ENCODE measurements around the gene CCDC169. TPM values are rescaled to one million over a fixed set of nuclear protein-coding genes. Genes with fewer than 3 reads are reported as not detected.

Gene CCDC169
- total RNA-seq, 4 donors from 2014 or later, result not detected

GRCh38 chr13:36344173-36344572 lies 46.6 kb upstream of the CCDC169 start:
- no peaks in the 10 kb centered on the region for H3K9me3 ChIP-seq
- peaks cover 0 to 5% (median 2%) of the 10 kb centered on the region in 4 donors for H3K4me1 ChIP-seq
- H3K4me3 ChIP-seq, result no peak overlapping the region
- H3K27ac ChIP-seq, result no peak overlapping the region
- no peaks in the 10 kb centered on the region for H3K36me3 ChIP-seq
- TF ChIP-seq POLR2A (IDR thresholded peaks at IDR 0.05) (no peak), CTCF (IDR thresholded peaks at IDR 0.05) (no peak)
- no peaks in the 10 kb centered on the region for H3K27me3 ChIP-seq
- no peak for DNase-seq

DNA sequence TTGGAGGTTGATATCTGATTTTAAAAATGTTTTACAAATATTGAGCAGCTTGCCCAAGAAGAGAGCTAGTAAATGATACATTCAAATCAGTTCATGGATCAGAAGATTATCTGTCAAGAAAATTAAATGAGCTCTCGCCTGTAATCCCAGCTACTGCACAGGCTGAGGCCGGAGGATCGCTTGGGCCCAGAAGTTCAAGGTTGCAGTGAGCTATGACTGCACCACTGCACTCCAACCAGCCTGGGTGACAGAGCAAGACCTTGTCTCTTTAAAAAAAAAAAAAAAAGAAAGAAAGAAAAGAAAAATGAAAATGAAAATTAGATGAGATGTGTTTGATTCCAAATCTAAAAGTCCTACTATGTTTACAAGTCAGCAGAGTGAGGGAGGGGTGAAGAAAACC lies 46.2 kb upstream of the CCDC169 start:
- no peak overlapping the region for H3K27ac ChIP-seq
- no peaks in the 10 kb centered on the region for H3K27me3 ChIP-seq
- H3K36me3 ChIP-seq, result no peaks in the 10 kb centered on the region
- no peak for TF ChIP-seq CTCF (IDR thresholded peaks at IDR 0.05)
- TF ChIP-seq POLR2A (IDR thresholded peaks at IDR 0.05), result no peak
- H3K4me3 ChIP-seq, result no peak overlapping the region
- H3K4me1 ChIP-seq, result peaks cover 0 to 5% (median 2%) of the 10 kb centered on the region in 4 donors
- no peak for DNase-seq
- no peaks in the 10 kb centered on the region for H3K9me3 ChIP-seq

DNA sequence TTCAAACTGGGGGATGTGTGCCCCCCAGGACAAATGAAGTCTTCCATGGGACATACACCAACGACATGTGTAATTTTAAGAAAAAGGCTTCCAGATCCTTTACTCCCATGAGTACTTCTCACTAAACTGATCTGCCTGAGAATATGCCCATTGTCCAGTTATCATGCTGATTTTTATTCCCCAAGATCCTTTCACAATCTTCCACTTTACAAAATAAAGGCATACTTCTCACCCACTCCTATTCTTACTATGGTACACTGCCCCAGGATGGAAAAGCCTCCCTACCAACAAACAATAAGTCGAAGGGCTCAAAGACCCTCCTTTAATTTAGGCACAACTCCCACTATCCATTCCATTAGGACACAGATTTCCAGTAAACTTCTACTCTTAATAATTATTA lies 45.1 kb upstream of the CCDC169 start:
- Histone ChIP-seq H3K4me1 (peaks cover 0 to 5% (median 2%) of the 10 kb centered on the region in 4 donors), H3K36me3 (no peaks in the 10 kb centered on the region), H3K27me3 (no peaks in the 10 kb centered on the region), H3K4me3 (no peak overlapping the region), H3K27ac (no peak overlapping the region), H3K9me3 (no peaks in the 10 kb centered on the region)
- DNase-seq, result no peak
- no peak for TF ChIP-seq POLR2A (IDR thresholded peaks at IDR 0.05)
- TF ChIP-seq CTCF (IDR thresholded peaks at IDR 0.05), result no peak

- Histone ChIP-seq H3K27me3 (no peaks in the 10 kb centered on the region), H3K4me3 (no peak overlapping the region), H3K9me3 (no peaks in the 10 kb centered on the region), H3K4me1 (peaks cover 0 to 5% (median 2%) of the 10 kb centered on the region in 4 donors), H3K36me3 (no peaks in the 10 kb centered on the region), H3K27ac (no peak overlapping the region)
- TF ChIP-seq POLR2A (IDR thresholded peaks at IDR 0.05) (no peak), CTCF (IDR thresholded peaks at IDR 0.05) (no peak)
- no peak for DNase-seq
Measured at GRCh38 chr13:36341718-36342117, 44.1 kb upstream of the CCDC169 start.

GRCh38 chr13:36339600-36340155 lies 42.1 kb upstream of the CCDC169 start:
- TF ChIP-seq POLR2A (IDR thresholded peaks at IDR 0.05) (no peak), CTCF (IDR thresholded peaks at IDR 0.05) (no peak)
- Histone ChIP-seq H3K9me3 (no peaks in the 10 kb centered on the region), H3K27me3 (no peaks in the 10 kb centered on the region), H3K27ac (no peak overlapping the region), H3K4me1 (peaks cover 0 to 5% (median 2%) of the 10 kb centered on the region in 4 donors), H3K4me3 (no peak overlapping the region), H3K36me3 (no peaks in the 10 kb centered on the region)
- DNase-seq, result no peak

Data from Peyer's patch (tissue), 4 donors.